Stromal cell of bone marrow (primary cell): ENCODE data around the gene SDK2.

Experiments used
- DNase-seq: peaks from one replicate; pipeline ENCODE4 v3.0.0-alpha.2; 2012; ENCODE audit warnings: low read depth

SDK2 gene

DNA sequence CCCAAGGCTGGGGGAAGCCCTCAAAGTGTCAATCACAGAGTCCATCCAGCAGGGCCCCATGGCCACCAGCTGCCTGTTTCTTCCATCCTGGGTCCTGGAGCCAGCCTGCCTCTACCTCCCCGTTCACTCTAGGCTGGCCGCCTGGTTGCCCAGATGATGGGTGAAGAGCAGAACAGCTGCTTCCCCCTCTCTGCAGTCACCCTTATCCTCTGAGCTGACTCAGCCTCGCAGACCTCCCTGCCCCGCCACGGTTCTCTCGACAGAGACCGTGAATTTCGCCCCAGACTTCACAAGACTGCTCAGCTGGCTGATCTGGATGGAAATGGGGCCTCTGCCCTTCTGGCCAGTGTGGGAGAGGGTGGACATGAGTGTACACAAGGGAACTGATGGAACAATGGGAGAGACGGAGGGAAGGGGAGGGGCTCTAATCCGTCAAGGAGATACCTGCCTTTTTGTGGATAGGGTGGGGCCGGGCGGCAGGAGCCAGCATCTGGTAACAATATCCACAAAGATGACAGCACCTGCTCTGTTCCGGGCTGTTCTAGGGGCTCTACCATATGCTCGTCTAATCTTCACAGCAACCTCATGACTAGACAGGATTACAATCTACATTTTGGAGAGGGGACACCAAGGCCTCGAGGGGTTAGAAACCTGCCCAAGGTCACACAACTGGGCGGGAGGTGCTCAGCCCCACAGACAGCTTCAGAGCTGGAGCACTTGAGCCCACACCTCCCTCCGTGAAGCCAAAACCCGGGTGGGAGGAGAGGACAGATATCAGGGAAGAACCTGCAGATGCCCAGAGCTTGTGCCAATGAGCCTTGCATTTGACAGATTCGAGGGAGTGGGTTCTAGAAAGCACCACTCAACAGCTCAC is 136.0 kb downstream of the SDK2 start:
- no peak for DNase-seq

DNA sequence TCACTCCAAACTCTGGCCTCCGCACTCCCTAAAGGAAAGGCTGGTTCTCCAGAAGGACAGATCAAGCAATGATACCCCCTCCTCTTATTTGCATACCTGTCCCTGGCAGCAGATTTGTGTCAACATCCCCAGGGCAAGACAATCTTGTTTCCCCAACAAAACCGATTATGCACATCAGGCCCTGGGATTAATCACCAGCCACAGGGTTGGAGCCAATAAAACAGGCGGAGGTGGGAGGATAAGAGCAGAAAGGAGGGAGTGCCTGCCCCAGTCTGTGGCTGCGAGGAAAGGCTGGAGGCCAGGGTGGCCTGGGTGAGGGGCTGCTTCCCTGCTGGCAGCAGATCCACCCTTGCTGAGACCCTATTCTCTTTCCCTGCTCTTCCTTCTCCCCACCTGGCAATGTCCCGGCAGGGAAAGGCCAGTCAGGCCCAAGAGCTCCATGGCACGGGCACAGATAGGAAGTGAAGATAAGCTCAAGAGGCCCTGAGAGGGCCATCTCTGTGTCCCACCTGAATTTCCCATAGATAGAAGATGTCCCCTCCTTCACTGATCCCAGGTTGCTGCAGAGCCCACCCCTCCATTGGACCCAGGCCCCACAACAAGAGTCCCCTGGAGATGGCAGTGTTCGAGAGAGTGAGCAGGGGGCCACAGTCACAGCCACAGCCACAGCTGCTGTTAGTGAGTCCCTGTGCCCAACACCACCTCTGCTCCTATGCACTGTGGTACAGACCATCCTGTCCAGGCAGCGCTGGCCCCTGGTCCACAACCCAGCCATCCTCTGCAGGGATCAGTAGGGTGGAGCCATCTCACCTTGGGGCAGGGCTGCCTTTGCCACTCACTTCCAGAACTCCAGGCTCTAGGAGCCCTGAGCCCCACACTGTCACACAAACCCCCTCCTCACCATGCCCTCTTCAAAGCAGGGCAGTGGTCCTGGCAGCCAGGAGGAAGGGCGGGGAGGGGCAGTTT is 137.5 kb downstream of the SDK2 start:
- DNase-seq: no peak

DNA sequence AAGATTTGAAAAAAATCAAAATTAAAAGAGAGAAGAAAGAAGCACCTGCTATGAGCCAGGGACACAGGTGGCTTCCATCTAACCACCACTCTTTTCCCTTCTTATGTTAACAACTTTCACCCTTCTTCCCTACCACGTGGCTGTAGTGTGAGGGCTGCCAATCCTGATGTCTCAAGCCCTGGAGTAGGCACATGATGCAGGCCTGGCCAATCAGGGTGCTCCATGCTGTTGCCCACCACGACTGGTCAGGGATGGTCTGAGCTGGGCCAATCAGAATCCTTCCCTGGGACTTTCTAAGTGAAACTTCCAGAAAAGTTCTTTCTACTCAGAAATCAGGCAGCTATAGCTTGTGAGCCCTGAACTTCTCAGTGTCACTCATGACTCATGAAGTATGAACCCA is 140.7 kb downstream of the SDK2 start:
- DNase-seq: no peak

DNA sequence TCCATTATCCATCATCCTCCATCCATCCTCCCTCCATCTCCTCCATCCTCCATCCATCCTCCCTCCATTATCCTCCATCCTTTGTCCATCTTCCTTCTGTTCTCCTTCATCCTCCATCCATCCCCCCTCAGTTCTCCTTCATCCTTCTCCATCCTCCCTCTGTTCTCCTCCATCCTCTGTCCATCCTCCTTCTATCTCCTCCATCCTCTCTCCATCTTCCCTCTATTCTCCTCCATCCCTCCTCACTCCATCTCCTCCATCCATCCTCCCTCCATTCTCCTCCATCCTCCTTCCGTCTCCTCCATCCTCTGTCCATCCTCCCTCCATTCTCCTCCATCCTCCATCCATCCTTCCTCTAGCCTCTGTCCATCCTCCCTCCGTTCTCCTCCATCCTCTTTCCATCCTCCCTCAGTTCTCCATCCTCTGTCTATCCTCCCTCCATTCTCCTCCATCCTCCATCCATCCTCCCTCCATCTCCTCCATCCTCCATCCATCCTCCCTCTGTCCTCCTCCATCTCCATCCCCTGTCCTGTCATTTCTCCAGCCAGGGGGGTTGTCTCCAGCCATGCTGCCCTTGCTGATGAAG is 143.7 kb downstream of the SDK2 start:
- DNase-seq: no peak

DNA sequence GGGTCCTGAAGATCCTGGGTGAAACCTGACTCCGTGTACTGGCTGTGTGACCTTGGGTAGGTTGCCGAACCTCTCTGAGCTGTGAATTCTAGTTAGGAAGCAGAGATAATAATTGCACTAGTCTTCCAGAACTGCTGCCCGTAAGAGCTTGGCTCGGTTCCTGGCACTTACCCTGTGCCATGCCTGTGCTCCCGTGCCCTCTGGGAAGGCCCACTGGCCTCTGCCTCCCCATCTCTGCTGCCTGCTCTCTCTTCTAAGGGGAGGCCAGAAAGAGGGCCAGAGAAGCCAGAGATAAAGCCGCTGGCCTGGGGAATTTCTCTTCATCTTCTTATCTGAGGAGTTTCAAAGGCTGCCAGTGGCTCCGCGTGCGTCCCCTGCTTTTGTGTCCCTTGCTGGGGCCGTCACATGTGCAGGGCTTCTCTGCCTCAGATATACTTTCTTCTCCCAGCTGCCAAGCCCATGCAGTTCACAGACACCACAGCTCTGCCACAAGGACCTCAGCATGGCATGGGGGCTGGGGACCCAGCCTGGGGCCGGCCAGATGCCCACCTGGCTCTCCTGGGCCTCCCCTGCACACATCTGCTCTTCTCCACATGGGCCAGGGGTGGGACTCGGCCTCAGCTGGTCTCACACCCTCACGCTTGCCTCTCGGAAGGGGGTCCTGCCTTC is 145.2 kb downstream of the SDK2 start:
- no peak for DNase-seq

DNA sequence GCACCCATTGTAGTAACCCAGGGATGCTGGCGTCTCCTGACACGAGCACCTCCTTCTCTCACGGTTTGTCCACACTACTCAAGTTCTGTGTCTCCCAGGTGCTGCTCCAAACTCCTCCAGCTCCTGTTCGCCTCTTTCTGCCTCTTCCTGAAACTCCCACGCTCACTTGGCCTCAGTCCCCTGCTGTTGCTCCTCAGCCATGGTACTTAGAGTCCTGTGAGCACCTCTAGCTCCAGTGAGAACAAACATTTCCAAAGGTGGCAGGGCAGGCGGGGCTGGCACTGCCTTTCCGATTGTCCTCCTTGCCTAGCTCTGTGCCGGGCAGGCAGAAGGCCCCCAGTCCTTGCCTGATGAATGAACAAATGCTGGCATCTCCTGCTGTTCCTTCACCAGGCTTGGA is 146.1 kb downstream of the SDK2 start:
- no peak for DNase-seq

DNA sequence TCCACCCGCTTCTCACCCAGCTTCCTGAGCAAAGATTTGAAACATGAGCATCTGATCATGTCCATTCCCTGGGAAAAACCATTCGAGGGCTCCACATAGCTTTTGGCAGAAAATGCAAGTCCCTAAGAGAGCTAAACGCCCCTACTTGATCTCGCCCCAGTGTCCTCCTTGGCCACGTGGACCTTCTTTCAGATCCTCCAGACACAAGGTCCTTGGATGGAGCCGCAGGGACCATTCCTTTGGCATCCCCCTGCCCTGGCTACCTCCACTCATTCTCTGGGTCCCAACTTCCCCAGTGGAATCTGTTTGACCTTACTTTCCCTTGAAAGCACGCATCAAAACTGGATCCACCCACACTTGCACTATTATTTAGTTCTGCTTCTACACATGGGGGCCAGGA is 146.5 kb downstream of the SDK2 start:
- no peak for DNase-seq

DNA sequence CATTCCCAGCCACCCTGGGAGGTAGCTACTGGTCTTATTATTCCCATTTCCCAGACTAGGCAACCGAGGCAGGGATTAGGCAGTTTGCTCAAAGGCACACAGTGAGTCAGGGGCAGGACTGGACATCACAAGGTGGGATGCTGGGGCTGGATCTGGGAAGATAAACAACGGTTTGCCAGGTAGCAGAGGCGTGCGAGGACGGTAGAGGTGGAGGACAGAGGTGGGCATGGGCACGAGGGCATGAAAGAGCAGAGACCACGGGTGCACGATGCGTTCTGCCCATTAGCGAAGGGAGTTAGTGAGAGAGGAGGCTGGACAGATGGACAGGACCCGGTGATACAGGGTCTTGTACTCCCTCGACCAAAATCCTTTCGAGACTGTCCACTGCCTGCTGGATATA is 148.0 kb downstream of the SDK2 start:
- no peak for DNase-seq

DNA sequence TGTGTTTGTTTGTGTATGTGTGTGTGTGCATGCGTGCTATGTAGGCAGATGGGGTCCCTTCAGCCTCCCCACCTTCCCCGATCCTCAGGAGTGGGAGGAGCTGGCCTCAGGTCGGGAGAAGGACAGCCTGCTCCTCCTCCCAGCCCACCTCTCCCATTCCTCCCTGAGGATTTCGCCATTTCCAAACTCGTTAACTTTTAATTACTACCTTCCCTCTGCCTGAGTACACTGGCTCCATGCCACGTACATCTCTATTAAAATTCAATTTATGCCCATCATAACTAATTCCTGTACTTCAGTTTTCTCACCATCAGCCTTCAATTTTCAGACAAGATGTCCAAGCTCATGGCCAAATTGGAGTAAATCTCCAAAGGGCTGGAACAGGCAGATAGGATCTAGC is 148.6 kb downstream of the SDK2 start:
- DNase-seq: no peak

DNA sequence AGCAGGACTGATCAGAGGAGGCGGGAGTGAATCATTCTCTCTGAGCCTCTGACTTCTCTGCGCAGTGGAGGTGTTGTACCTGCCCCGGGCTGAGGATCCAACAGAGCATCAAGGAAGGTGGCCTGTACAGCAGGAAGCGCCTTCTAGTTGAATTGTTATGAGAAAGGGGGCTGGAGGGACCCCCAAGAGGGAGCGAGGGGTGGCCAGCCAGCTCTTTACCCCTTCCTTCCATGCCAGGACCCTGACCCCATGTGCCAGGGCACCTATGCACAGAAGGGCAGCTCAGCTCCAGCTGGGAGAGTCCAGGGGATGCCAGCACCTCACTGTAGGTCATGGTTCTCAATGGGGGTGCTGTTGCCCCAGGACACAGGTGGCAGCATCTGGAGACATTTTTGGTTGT is 149.3 kb downstream of the SDK2 start:
- DNase-seq: no peak

DNA sequence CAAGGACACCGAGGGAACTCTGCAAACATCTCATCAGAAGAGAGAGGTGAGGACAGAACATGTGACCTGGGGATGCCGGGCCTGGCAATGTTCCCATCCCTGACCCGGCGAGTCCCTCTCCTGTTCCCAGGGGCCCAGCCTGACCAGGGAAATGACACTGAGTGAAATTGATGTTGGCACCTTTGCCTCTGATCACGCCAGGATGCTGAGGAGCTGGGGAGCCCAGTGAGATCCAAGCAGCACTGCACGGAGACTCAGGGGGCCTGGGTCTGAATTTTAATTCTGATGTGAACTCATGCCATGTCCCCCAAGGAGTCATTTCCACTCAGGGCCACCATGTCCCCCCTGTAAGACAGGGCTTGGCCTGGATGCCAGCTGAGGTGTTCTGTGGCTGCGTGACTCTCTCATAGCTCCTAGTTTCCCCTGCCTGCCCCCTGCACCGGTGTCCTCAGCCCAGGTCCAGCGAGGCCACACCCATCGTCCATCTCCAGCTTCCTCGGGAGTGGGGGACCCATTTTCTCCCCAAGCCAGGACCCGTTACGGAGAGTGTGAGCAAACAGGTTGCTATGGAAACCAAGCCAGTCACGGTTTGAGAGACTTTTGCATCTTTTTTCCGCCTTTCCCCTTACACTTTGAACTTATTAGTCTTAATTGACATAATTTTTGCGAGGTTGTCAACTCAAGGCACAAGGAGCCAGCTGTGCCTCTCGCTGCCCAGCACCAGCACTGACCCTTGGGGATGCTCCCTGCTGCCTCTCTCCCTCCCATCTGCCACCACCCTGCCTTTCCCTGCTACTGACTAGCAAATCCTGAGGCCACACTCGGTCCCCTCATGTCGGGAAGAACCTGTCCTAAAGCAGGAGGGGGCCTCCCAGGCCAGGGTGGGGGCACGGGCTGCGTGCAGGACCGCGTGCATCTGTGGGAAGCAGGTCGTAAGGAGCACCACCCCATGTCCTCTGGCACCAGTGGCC is 150.0 kb downstream of the SDK2 start:
- DNase-seq: no peak

DNA sequence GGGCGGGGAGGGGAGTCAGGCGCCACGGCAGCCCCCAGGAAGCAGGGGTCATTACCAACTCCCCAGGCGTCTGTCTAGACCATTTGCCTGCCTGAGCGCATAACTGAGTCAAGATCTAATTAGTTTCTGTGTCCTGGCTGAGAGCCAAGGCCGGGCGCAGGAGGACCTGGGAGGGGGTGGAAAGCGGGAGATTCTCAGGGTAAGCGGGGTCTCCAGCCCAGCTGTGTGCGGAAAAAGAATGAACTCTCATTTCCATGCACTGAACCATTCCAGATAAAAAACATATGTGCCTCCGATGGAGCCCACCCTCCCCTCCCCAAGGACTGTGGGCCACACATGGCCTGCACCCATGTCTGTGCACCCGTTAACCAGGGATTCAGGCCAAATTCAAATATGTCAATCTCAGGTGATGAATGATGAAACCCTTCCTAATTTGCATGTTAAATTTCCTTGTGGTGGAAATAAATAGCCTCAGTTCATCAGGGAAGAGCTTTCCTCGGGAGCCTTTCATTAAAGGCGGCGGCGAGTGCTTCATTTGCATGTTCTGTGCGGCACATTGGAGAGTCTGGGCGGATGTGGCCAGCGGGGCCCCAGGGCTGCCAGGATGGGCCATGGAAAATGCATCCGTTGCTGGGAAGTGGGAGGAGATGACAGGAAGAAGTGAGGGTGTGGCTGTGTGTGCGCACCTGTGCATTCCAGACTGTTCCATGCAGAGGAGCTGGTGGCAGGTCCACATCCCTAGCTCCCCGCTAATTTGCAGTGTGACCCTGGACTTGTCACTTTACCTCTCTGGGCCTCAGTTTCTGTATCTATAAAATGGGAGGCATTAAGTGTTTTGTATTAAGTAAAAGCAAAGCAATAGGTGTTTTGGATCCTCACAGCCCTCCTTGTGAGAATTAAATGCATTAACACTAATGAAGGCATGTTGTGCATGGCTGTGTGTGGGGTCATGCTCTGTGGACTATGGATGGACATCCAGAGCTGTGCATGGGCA is 151.1 kb downstream of the SDK2 start:
- no peak for DNase-seq

DNA sequence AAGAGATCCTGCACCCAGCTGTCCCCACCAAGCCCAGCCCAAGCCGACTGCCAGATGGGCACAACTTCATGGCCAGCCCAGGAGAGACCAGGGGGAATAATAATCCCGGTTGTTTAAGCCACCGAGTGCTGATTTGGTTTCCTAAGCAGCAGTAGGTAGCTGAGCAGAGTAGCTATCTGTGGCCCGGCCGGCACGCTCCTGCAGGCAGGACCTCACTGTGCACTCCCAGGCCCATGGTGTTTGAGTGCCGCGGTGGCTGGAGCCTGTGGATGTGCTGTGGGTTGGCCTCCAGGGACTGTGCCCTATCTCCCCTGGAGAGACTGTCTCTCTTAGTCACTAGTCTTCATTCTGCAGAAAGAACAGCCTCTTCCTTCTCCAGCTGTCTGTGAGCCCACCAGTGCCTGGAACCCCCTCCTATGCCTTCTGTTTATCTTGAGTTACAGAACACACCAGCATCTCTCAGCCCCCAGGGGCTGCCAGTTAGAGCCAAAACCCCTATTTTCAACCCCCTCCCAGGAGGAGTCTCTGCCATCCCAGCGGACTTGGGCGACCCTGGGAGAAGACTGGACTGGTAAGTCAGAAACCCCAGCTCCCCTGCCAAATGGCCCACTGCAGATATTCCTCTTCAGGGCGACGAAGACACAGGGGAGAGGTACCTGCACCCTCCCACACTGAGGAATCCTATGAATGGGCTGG is 152.0 kb downstream of the SDK2 start:
- DNase-seq: no peak

DNA sequence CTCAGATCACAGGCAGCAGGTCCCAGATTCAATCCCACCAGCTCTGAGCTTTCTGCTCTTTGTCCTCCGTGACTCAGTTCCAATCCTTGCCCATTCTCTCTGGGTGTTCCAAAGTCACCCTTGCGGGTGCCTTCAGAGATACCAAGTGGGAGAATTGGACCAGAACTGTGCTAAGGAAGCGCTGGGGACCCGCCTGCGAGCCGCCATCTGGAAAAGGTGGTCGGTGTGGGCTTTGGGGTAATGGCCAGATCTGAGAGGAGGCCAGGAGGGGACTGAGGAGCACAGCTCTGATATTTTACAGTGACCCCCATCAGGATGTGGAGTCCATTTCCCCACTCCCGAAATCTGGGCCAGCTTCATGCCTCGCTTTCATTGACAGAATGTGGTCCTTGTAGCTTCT is 152.6 kb downstream of the SDK2 start:
- DNase-seq: no peak

DNA sequence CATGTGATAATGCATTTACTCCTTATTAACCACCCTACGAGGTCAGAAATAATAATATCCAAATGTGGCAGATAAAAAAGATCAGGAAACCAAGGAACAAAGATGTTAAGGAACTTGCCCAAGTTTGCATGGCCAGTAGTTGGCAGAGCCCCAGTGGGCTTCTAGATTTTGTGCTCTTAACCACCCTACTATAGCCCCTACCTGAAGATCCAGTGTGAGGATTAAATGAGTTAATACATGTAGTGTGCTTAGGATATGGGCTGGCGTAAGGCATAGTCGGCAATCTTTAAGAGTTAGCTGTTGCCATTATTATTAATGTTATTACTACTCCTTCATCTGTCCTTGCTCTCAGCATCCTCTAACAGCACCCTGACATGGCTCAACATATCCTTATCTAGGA is 153.4 kb downstream of the SDK2 start:
- DNase-seq: no peak

DNA sequence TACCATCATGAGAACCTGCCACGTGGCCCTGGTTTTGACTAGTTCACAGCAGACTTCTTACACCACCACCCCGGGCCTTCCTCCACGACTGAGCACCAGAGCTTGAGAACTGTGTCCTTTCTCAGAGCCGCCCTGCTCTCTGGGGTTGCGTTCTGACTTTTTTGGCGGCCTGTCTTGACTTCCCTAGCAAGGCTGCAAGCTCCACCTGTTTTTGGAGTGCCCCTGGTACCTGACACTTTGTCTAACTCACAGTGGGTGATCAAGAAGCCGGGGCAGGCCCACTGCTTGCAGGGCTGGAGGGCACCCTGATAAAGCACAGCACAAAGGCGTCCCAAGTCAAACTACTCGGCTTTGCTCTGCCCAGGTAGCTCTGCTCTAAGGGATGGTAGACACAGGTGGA is 154.3 kb downstream of the SDK2 start:
- DNase-seq: no peak

DNA sequence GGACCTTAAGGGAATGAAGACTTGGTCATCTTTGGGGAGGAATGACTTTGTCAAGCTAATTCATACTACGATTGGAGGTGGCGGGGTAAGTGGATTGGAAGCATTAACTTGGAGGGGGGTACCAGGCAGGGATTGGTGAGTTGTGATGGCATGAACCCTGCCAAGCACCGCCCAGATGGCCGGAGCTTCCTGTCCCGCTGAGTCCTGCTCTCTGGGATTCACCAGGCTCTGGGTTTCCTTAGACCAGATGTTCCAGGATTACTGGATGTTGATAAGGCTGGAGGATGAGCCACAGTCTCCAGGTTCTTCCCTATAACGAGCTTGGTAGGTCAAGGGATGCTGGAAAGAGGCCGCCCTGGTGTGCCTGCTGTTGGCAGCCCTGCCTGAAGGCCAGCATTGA is 154.9 kb downstream of the SDK2 start:
- DNase-seq: no peak

DNA sequence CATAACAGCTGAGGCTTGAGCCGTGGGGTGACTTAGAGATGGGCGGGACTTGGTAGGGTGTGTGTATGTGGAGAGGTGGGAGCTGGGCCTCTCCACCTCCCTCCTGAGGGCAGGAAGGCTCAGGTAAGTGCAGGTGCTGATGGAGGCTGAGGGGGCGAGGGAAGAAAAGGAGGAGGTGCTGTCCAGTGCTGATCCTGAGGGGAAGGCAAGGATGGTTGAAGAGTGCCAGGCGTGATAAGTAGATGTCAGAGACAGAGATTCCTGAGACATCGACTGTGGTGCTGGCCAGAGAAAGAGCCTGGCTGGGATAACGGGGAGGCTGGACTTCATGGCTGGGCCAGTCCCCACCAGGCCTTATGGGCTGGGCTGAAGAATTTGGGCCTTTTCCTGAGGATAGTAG is 159.1 kb downstream of the SDK2 start:
- no peak for DNase-seq

DNA sequence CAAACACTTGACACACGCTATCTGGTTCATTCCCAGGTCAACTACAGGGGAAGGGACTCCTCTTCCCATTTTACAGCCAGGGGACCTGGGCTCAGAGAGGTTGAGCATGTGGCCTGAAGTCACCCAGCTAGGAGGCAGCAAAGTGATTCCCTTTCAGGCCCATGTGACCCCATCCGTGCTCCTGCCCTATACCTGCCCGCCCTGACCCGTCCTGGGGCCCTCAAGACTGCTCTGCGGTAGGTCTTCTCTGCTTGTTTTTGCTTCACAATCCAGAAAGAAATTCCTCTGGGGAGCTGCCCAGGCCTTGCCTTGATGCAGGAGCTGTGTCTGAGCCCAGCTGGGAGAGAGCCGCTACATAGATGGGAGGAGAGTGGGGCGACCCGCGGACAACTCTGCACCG is 161.4 kb downstream of the SDK2 start:
- no peak for DNase-seq
